Mesenchymal stem cell (in vitro differentiated cells and primary cell): ENCODE data around the gene TSPAN9.

Experiments used
- DNase-seq: peaks from one replicate; pipeline ENCODE4 v3.0.0-alpha.2; 2013
- H2AFZ ChIP-seq: one replicate; pipeline ENCODE4 v1.6.1; 2013; ENCODE audit warnings: low read depth, mild to moderate bottlenecking, control low read depth, inconsistent platforms, low read length, moderate library complexity
- H2AK5ac ChIP-seq: 2 replicates; pipeline ENCODE4 v1.6.1; 2013; ENCODE audit warnings: low read length, moderate library complexity, mild to moderate bottlenecking, inconsistent platforms; ENCODE audit not compliant: severe bottlenecking
- H2BK120ac ChIP-seq: one replicate; pipeline ENCODE4 v1.6.1; 2013; ENCODE audit warnings: low read depth, mild to moderate bottlenecking, inconsistent platforms, low read length, moderate library complexity
- H2BK12ac ChIP-seq, 2 experiments: one replicate each; pipeline ENCODE4 v1.6.1; 2013; ENCODE audit warnings: inconsistent platforms in 2 of 2, low read length in 2 of 2, mild to moderate bottlenecking in 2 of 2, moderate library complexity in 2 of 2, control low read depth in 1 of 2
- H2BK15ac ChIP-seq: one replicate; pipeline ENCODE4 v1.6.1; 2013; ENCODE audit warnings: mild to moderate bottlenecking, low read depth, inconsistent platforms; ENCODE audit not compliant: poor library complexity, severe bottlenecking
- H2BK5ac ChIP-seq: 2 replicates; pipeline ENCODE4 v1.6.1; 2013; ENCODE audit warnings: low read depth, mild to moderate bottlenecking, low read length, control low read depth, inconsistent platforms; ENCODE audit not compliant: poor library complexity, severe bottlenecking
- H3K14ac ChIP-seq, 2 experiments: one replicate each; pipeline ENCODE4 v1.6.1; 2013; ENCODE audit warnings: inconsistent platforms in 2 of 2, low read length in 2 of 2, control low read depth in 1 of 2, mild to moderate bottlenecking in 1 of 2, moderate library complexity in 1 of 2
- H3K18ac ChIP-seq, 2 experiments: one replicate each; pipeline ENCODE4 v1.6.1; 2013; ENCODE audit warnings: inconsistent platforms in 2 of 2, low read length in 2 of 2, control low read depth in 1 of 2, low read depth in 1 of 2, mild to moderate bottlenecking in 1 of 2
- H3K23ac ChIP-seq, 2 experiments: one replicate each; pipeline ENCODE4 v1.6.1; 2013; ENCODE audit warnings: inconsistent platforms in 2 of 2, low read length in 2 of 2, mild to moderate bottlenecking in 2 of 2, moderate library complexity in 2 of 2, control low read depth in 1 of 2
- H3K27ac ChIP-seq: 2 replicates; pipeline ENCODE4 v1.5.1; 2013; ENCODE audit warnings: mild to moderate bottlenecking, moderate library complexity, low read length, control low read depth, inconsistent platforms; ENCODE audit not compliant: poor library complexity, severe bottlenecking
- H3K27me3 ChIP-seq, 2 experiments: 2 replicates each; pipeline versions ENCODE4 v1.6.1 to v1.7.0; 2013; ENCODE audit warnings: low read length in 2 of 2, mild to moderate bottlenecking in 2 of 2, moderate library complexity in 2 of 2, control low read depth in 1 of 2, inconsistent platforms in 1 of 2; ENCODE audit not compliant: control insufficient read depth in 1 of 2, insufficient read depth in 1 of 2
- H3K36me3 ChIP-seq, 2 experiments: 2 replicates each; pipeline versions ENCODE4 v1.6.1 to v1.7.0; 2013; ENCODE audit warnings: low read length in 2 of 2, control low read depth in 1 of 2, inconsistent platforms in 1 of 2, low read depth in 1 of 2, mild to moderate bottlenecking in 1 of 2; ENCODE audit not compliant: insufficient read depth in 2 of 2, control insufficient read depth in 1 of 2
- H3K4ac ChIP-seq, 2 experiments: one replicate each; pipeline ENCODE4 v1.6.1; 2013; ENCODE audit warnings: inconsistent platforms in 2 of 2, low read length in 2 of 2, mild to moderate bottlenecking in 2 of 2, moderate library complexity in 2 of 2, control low read depth in 1 of 2, low read depth in 1 of 2
- H3K4me1 ChIP-seq: 2 replicates; pipeline ENCODE4 v1.6.1; 2013; ENCODE audit warnings: low read depth, low read length, control low read depth; ENCODE audit not compliant: control insufficient read depth, insufficient read depth
- H3K4me2 ChIP-seq: 2 replicates; pipeline ENCODE4 v1.6.1; 2013; ENCODE audit warnings: low read length, mild to moderate bottlenecking, inconsistent platforms; ENCODE audit not compliant: poor library complexity, severe bottlenecking
- H3K4me3 ChIP-seq, 2 experiments: 2 replicates each; pipeline versions ENCODE4 v1.5.1 to v1.7.0; 2013; ENCODE audit warnings: low read length in 2 of 2, mild to moderate bottlenecking in 2 of 2, control low read depth in 1 of 2, low read depth in 1 of 2; ENCODE audit not compliant: insufficient read depth in 1 of 2
- H3K79me1 ChIP-seq: replicated peaks from 2 replicates; pipeline ENCODE4 v1.6.1; 2013; ENCODE audit warnings: mild to moderate bottlenecking, control low read depth, low read length, inconsistent platforms; ENCODE audit not compliant: poor library complexity, severe bottlenecking
- H3K9ac ChIP-seq: 2 replicates; pipeline ENCODE4 v1.7.0; 2013; ENCODE audit warnings: mild to moderate bottlenecking, low read length, moderate library complexity
- H3K9me3 ChIP-seq: 2 replicates; pipeline ENCODE4 v1.7.0; 2013; ENCODE audit warnings: mild to moderate bottlenecking, low read length; ENCODE audit not compliant: control insufficient read depth
- H4K8ac ChIP-seq: one replicate; pipeline ENCODE4 v1.6.1; 2013; ENCODE audit warnings: inconsistent platforms, mild to moderate bottlenecking, low read length, moderate library complexity
- H4K91ac ChIP-seq: one replicate; pipeline ENCODE4 v1.6.1; 2013; ENCODE audit warnings: mild to moderate bottlenecking, low read length, inconsistent platforms
- WGBS: methylation state at CpG from one replicate; pipeline ENCODE4 v1.1.7; 2013; ENCODE audit warnings: mixed read lengths; 5-methylcytosine and 5-hydroxymethylcytosine counted together

TSPAN9 gene

DNA sequence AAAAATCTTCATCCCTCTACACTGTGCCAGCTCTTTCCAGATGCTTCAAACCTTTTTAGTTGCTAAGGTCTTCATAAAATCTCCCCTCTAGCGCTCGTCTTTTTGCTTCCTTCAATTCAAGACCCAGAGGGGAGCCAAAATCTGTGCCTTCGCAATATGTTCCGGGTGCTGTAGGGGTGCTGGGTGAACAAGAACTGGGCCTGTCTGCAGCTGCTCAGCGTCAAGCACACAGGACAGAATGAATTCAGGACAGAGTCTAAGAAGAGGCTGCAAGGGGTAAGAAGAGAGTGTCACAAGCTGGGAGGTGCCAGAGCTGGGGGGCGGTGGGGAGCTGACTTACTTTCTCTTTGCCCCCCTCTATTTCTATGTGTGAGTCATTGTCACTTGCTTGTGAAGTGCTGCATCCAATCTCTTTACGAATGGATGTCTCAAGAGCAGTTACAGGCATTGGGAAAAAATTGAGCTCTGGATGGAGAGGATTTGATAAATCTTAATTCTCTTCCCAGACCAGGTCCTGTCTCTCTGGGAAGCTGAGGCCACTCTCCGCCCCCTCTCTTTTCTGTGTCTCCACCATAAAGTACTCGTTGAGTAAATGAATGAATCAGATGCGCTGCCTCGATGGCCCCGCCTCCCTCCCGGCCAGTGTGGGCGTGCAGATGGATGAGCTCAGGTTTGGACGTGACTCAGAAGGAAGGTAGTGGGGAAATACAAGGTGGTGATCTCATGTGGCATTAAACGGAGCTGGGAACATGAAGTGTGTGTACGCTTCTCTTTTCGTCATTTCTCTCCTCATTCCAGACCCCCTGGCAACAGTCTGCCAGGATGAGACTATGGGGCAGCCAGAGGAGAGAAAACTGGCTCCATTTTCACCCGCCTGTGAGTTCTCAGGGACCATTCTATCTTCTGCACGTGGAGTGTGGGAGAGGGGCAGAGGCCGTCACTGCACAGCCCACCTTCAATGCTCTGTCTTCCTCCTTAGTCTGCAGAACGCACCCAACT is 91.3 kb downstream of the TSPAN9 start:
- Histone ChIP-seq H3K9ac (peak overlapping the region; percentile 50), H3K4me3 (peak overlapping the region in 1 of 2 experiments; percentile 33), H3K27ac (peak overlapping the region; percentile 67), H3K4ac (no peak overlapping the region), H2AK5ac (peak overlapping the region; percentile 95), H3K79me1 (peaks cover 34% of the 10 kb centered on the region), H3K23ac (peak overlapping the region in 1 of 2 experiments; percentile 14), H4K91ac (peak overlapping the region; percentile 40), H3K9me3 (no peaks in the 10 kb centered on the region), H3K4me2 (peak overlapping the region; percentile 28), H3K4me1 (peaks cover 54% of the 10 kb centered on the region), H2AFZ (no peak overlapping the region), H2BK5ac (no peak overlapping the region), H2BK120ac (no peak overlapping the region), H3K14ac (peak overlapping the region in 1 of 2 experiments; percentile 35), H3K27me3 (no peaks in the 10 kb centered on the region), H3K18ac (peak overlapping the region; percentile 70 to 84), H2BK15ac (no peak overlapping the region), H3K36me3 (peaks cover 0 to 14% of the 10 kb centered on the region in 2 experiments), H4K8ac (no peak overlapping the region), H2BK12ac (peak overlapping the region; percentile 72 to 94)
- WGBS, result 43% methylated on average over 15 of the region's 22 CpGs
- DNase-seq, result peak; percentile 98

DNA sequence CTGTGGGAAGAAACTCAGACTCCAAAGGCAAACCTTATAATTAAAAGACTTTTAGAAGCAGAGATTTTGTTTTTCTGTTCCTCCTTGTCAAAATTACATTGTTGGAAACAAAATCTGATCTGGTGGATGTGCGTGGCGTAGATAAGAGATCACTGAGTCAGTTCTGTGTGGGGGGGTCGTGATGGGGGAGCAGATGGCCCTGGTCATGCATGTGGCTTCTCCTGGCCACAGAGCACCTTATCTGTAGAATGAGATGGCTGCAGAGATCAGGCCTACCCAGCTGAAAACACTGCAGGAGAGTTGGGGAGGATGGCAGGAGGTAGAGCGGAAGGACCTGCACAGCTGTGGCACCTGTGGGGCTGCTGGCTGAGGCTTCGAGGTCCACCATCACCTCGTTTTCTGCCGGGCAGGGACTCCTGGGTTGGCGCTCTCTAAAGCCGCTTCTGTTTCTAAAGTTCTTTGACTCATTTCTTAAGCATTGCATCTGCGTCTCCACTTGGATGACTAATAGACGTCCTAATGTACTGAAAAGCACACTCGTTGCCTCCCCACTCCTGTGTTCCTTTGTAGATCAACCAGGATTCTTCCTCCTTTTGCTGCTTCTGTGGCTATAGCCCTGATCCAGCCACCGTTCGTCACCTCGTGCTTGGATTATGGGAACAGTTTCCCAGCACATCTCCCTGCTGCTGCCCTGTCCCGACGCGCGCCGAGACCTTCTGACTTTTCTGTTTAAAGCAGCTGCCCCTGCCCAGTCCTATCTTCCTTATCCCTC is 93.4 kb downstream of the TSPAN9 start:
- 11% methylated on average over 20 of the region's 20 CpGs for WGBS
- Histone ChIP-seq H3K4ac (peak overlapping the region; percentile 4 to 35), H2BK15ac (no peak overlapping the region), H2BK5ac (peak overlapping the region; percentile 34), H3K4me3 (no peak overlapping the region), H2AFZ (peak overlapping the region; percentile 46), H3K14ac (no peak overlapping the region), H2BK12ac (peak overlapping the region; percentile 91 to 92), H3K27ac (peak overlapping the region; percentile 95), H2BK120ac (peak overlapping the region; percentile 66), H3K79me1 (peaks cover 41% of the 10 kb centered on the region), H3K4me2 (peak overlapping the region; percentile 45), H3K23ac (no peak overlapping the region), H3K27me3 (no peaks in the 10 kb centered on the region), H3K4me1 (peaks cover 43% of the 10 kb centered on the region), H3K18ac (peak overlapping the region; percentile 84), H4K91ac (peak overlapping the region; percentile 77), H3K9ac (no peak overlapping the region), H3K9me3 (no peaks in the 10 kb centered on the region), H3K36me3 (peaks cover 0 to 13% of the 10 kb centered on the region in 2 experiments), H2AK5ac (peak overlapping the region; percentile 82), H4K8ac (peak overlapping the region; percentile 82)
- peak; percentile 97 for DNase-seq

DNA sequence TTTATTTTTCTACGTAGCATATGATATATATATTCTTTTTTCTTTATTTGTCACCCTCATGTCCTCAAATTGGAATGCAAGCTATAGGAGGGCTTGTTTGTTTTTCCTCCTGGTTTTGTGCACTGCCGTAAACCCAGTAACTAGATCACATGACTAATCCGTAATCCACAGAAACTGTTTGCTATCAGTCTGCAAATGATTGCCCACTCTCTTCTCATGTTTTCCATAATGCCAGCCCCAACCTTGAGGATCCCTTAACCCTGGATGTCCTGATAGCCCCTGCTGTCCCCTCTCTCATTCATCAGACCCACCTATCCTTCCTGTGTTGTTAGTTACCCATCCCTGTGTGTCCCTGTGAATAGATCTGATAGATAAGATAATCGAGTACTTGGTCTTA is 94.0 kb downstream of the TSPAN9 start:
- Histone ChIP-seq H2BK5ac (no peak overlapping the region), H4K8ac (no peak overlapping the region), H3K4ac (no peak overlapping the region), H3K23ac (no peak overlapping the region), H3K79me1 (peaks cover 40% of the 10 kb centered on the region), H3K18ac (peak overlapping the region in 1 of 2 experiments; percentile 84), H4K91ac (no peak overlapping the region), H3K9ac (no peak overlapping the region), H3K27ac (peak overlapping the region; percentile 95), H2BK15ac (no peak overlapping the region), H2AFZ (no peak overlapping the region), H3K36me3 (peaks cover 0 to 13% of the 10 kb centered on the region in 2 experiments), H3K27me3 (peaks cover 0 to 4% of the 10 kb centered on the region in 2 experiments), H3K4me2 (peak overlapping the region; percentile 45), H2BK120ac (peak overlapping the region; percentile 42), H3K4me1 (peaks cover 41% of the 10 kb centered on the region), H3K4me3 (no peak overlapping the region), H2AK5ac (no peak overlapping the region), H3K9me3 (no peaks in the 10 kb centered on the region), H2BK12ac (no peak overlapping the region), H3K14ac (no peak overlapping the region)
- 13% methylated on average over 2 of the region's 4 CpGs for WGBS
- peak; percentile 62 for DNase-seq
